HepG2 (cell line): ENCODE data around the gene QSOX1. TPM values are rescaled to one million over a fixed set of nuclear protein-coding genes. Genes with fewer than 3 reads are reported as not detected.
A peak's percentile ranks its signal among the peaks of the same experiment; 100 is the strongest.

ENCODE experiments used
- GABPB1 ChIP-seq: IDR thresholded peaks from 2 replicates; pipeline ENCODE4 v1.6.1; 2016; ENCODE audit warnings: mild to moderate bottlenecking, missing genetic modification reagents, moderate library complexity, missing compliant biosample characterization
- KDM1A ChIP-seq: IDR thresholded peaks from 2 replicates; pipeline ENCODE4 v1.6.1; 2016; ENCODE audit warnings: missing compliant biosample characterization
- KLF15 ChIP-seq: sonication (generic); formaldehyde crosslinking; IDR thresholded peaks from 2 replicates; pipeline ENCODE4 v1.8.1; 2023; ENCODE audit warnings: borderline replicate concordance, mild to moderate bottlenecking, inconsistent platforms, missing genetic modification reagents, mixed read lengths
- NR2F6 ChIP-seq, 2 experiments: IDR thresholded peaks; 2 replicates each; pipeline ENCODE4 v1.6.1; 2016; ENCODE audit warnings: antibody characterized with exemption in 1 of 2, mild to moderate bottlenecking in 1 of 2
- POLR2A ChIP-seq, 2 experiments: IDR thresholded peaks; 2 replicates each; pipeline ENCODE4 v1.6.1; 2011; ENCODE audit warnings: low read depth in 2 of 2, low read length in 2 of 2, mild to moderate bottlenecking in 1 of 2, moderate library complexity in 1 of 2; ENCODE audit not compliant: insufficient read depth in 1 of 2
- RARG ChIP-seq: sonication (generic); formaldehyde crosslinking; IDR thresholded peaks from 2 replicates; pipeline ENCODE4 v1.4.0; 2020; ENCODE audit warnings: low read depth, mild to moderate bottlenecking, missing genetic modification reagents
- SNAPC2 ChIP-seq: sonication (generic); formaldehyde crosslinking; IDR thresholded peaks from 2 replicates; pipeline ENCODE4 v1.8.1; 2022; ENCODE audit warnings: mild to moderate bottlenecking, missing genetic modification reagents
- SP140L ChIP-seq: sonication (generic); formaldehyde crosslinking; IDR thresholded peaks from 2 replicates; pipeline ENCODE4 v1.4.0; 2020; ENCODE audit warnings: missing genetic modification reagents, borderline replicate concordance
- TSC22D2 ChIP-seq: sonication (generic); formaldehyde crosslinking; IDR thresholded peaks from 2 replicates; pipeline ENCODE4 v1.5.1; 2020; ENCODE audit warnings: missing genetic modification reagents, mild to moderate bottlenecking, borderline replicate concordance
- ZBTB38 ChIP-seq: sonication (generic); formaldehyde crosslinking; IDR thresholded peaks from 2 replicates; pipeline ENCODE4 v1.5.1; 2020; ENCODE audit warnings: mild to moderate bottlenecking, missing genetic modification reagents
- ZNF335 ChIP-seq: sonication (generic); formaldehyde crosslinking; IDR thresholded peaks from 2 replicates; pipeline ENCODE4 v1.4.0; 2020; ENCODE audit warnings: missing genetic modification reagents
- ZNF350 ChIP-seq: sonication (generic); formaldehyde crosslinking; IDR thresholded peaks from 2 replicates; pipeline ENCODE4 v1.4.0; 2020; ENCODE audit warnings: mild to moderate bottlenecking, low read depth, missing genetic modification reagents, borderline replicate concordance
- ZNF777 ChIP-seq: sonication (generic); formaldehyde crosslinking; IDR thresholded peaks from 2 replicates; pipeline ENCODE4 v1.4.0; 2020; ENCODE audit warnings: missing genetic modification reagents
- ZSCAN29 ChIP-seq: sonication (generic); formaldehyde crosslinking; conservative IDR thresholded peaks from 2 replicates; pipeline ENCODE4 v1.4.0; 2020; ENCODE audit warnings: mild to moderate bottlenecking, missing genetic modification reagents
- polyA plus RNA-seq, 8 experiments: library from polyadenylated mRNA; depleted of rRNA in 3 of 8; stranded (reverse) in 7 of 8; unstranded in 1 of 8; fragments of >200 nt; fragmentation: Illumina TruSeq in 4 of 8; extraction: Trizol in 4 of 8; gene quantifications; 2 replicates each; pipeline versions ENCODE4 v1.2.1 to v1.2.3, GENCODE V29; 2011 to 2016; ENCODE audit warnings: low read depth in 4 of 8, missing spikeins in 1 of 8, mixed read lengths in 1 of 8; ENCODE audit not compliant: insufficient read depth in 1 of 8
- total RNA-seq, 5 experiments: library from RNA; depleted of rRNA; stranded (reverse); fragments of >200 nt; fragmentation: Illumina TruSeq; extraction: Trizol; gene quantifications; 2 replicates each; pipeline ENCODE4 v1.2.3, GENCODE V29; 2016; ENCODE audit warnings: low read depth in 1 of 5
- TF ChIP-seq, protein P1 (sequence below): sonication (generic); formaldehyde crosslinking; IDR thresholded peaks from 2 replicates; pipeline ENCODE4 v1.8.1; 2023; ENCODE audit warnings: mild to moderate bottlenecking, missing genetic modification reagents
- TF ChIP-seq, protein P2 (sequence below): sonication (generic); formaldehyde crosslinking; IDR thresholded peaks from 2 replicates; pipeline ENCODE4 v1.4.0; 2020; ENCODE audit warnings: missing genetic modification reagents, borderline replicate concordance
- TF ChIP-seq, protein P3 (sequence below): IDR thresholded peaks from 2 replicates; pipeline ENCODE4 v1.6.1; 2016; ENCODE audit warnings: low read depth, borderline replicate concordance
- TF ChIP-seq, protein P4 (sequence below): sonication (generic); formaldehyde crosslinking; IDR thresholded peaks from 2 replicates; pipeline ENCODE4 v1.8.1; 2023; ENCODE audit warnings: missing genetic modification reagents, mild to moderate bottlenecking, borderline replicate concordance
- TF ChIP-seq, protein P5 (sequence below): sonication (generic); formaldehyde crosslinking; IDR thresholded peaks from 2 replicates; pipeline ENCODE4 v1.5.0; 2020; ENCODE audit warnings: mild to moderate bottlenecking, missing genetic modification reagents
- TF ChIP-seq, protein P6 (sequence below): sonication (generic); formaldehyde crosslinking; IDR thresholded peaks from 2 replicates; pipeline ENCODE4 v1.5.0; 2020; ENCODE audit warnings: mild to moderate bottlenecking, low read depth, missing genetic modification reagents, borderline replicate concordance
- TF ChIP-seq, protein P7 (sequence below): sonication (generic); formaldehyde crosslinking; IDR thresholded peaks from 2 replicates; pipeline ENCODE4 v1.4.0; 2020; ENCODE audit warnings: mild to moderate bottlenecking, missing genetic modification reagents

QSOX1 gene
- total and polyA plus RNA-seq, 2 of the 13 experiments (the other 11 are each of a cell fraction or from before 2014, with no cell fraction given), result 6.8 to 40.2 TPM

DNA sequence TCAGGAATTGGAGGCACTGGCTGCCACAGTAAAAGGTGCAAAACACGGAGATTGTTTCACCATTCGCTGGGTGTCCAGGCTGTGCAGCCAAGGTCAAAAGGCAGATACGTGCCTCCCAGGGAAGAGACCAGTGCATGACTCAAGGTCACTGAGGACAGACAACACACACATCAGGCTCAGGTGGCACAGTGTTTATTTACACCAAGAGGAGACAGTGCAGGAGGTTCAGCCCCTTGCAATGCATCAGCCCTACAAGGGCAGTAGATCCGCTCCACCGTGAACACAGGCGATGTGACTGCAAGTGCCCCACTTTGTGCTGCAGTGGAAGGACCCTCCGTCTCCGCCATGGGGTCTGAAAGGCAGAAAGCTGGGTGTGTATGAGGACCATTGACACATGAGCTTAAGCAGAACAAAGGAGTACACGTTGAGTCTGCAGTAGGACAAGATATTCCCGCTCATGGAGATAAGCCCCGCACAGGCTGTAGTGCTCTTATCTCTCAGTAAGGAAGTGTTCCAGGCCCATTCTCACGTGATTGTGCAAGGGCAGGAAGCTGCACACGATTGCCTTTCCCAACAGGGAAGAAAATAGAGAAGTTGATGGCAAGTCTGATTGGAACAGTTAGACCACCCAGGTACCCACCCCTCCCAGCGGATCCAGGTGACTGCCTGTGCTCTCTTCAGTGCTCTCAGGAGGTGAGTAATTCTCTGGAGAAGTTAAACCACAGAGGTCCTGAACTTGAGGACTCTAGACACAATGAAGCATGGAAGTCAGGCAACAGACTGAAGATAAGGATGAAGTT lies 37.5 kb upstream of the QSOX1 start (continued):
- TF ChIP-seq, protein P1, sequence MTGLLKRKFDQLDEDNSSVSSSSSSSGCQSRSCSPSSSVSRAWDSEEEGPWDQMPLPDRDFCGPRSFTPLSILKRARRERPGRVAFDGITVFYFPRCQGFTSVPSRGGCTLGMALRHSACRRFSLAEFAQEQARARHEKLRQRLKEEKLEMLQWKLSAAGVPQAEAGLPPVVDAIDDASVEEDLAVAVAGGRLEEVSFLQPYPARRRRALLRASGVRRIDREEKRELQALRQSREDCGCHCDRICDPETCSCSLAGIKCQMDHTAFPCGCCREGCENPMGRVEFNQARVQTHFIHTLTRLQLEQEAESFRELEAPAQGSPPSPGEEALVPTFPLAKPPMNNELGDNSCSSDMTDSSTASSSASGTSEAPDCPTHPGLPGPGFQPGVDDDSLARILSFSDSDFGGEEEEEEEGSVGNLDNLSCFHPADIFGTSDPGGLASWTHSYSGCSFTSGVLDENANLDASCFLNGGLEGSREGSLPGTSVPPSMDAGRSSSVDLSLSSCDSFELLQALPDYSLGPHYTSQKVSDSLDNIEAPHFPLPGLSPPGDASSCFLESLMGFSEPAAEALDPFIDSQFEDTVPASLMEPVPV (CRISPR knock-in tag), result peak; percentile 59; the same call in 1 of the 2 replicates
- TF ChIP-seq, protein P2, sequence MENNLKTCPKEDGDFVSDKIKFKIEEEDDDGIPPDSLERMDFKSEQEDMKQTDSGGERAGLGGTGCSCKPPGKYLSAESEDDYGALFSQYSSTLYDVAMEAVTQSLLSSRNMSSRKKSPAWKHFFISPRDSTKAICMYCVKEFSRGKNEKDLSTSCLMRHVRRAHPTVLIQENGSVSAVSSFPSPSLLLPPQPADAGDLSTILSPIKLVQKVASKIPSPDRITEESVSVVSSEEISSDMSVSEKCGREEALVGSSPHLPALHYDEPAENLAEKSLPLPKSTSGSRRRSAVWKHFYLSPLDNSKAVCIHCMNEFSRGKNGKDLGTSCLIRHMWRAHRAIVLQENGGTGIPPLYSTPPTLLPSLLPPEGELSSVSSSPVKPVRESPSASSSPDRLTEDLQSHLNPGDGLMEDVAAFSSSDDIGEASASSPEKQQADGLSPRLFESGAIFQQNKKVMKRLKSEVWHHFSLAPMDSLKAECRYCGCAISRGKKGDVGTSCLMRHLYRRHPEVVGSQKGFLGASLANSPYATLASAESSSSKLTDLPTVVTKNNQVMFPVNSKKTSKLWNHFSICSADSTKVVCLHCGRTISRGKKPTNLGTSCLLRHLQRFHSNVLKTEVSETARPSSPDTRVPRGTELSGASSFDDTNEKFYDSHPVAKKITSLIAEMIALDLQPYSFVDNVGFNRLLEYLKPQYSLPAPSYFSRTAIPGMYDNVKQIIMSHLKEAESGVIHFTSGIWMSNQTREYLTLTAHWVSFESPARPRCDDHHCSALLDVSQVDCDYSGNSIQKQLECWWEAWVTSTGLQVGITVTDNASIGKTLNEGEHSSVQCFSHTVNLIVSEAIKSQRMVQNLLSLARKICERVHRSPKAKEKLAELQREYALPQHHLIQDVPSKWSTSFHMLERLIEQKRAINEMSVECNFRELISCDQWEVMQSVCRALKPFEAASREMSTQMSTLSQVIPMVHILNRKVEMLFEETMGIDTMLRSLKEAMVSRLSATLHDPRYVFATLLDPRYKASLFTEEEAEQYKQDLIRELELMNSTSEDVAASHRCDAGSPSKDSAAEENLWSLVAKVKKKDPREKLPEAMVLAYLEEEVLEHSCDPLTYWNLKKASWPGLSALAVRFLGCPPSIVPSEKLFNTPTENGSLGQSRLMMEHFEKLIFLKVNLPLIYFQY (CRISPR knock-in tag), result no peak
- peak; percentile 90 for TF ChIP-seq ZNF350 (CRISPR knock-in tag)
- TF ChIP-seq POLR2A (IDR thresholded peaks at IDR 0.05; ENCODE audit: insufficient read depth in 1 of 2, low read depth in 2 of 2, low read length in 2 of 2), result peak in 1 of 2 experiments; percentile 36; a peak in 1 of 4 replicates
- TF ChIP-seq SNAPC2 (CRISPR knock-in tag), result peak; percentile 95
- TF ChIP-seq ZNF335 (CRISPR knock-in tag), result no peak
- TF ChIP-seq, protein P3, sequence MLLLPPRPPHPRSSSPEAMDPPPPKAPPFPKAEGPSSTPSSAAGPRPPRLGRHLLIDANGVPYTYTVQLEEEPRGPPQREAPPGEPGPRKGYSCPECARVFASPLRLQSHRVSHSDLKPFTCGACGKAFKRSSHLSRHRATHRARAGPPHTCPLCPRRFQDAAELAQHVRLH, result peak; percentile 90; the same call in 1 of the 2 replicates
- peak; percentile 74 for TF ChIP-seq ZBTB38 (CRISPR knock-in tag)
- no peak for TF ChIP-seq SP140L
- TF ChIP-seq TSC22D2 (CRISPR knock-in tag), result peak; percentile 24; the same call in 1 of the 2 replicates
- TF ChIP-seq GABPB1 (CRISPR knock-in tag), result peak; percentile 39; the same call in 1 of the 2 replicates
- TF ChIP-seq, protein P4, sequence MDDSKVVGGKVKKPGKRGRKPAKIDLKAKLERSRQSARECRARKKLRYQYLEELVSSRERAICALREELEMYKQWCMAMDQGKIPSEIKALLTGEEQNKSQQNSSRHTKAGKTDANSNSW, result no peak
- TF ChIP-seq, protein P5, sequence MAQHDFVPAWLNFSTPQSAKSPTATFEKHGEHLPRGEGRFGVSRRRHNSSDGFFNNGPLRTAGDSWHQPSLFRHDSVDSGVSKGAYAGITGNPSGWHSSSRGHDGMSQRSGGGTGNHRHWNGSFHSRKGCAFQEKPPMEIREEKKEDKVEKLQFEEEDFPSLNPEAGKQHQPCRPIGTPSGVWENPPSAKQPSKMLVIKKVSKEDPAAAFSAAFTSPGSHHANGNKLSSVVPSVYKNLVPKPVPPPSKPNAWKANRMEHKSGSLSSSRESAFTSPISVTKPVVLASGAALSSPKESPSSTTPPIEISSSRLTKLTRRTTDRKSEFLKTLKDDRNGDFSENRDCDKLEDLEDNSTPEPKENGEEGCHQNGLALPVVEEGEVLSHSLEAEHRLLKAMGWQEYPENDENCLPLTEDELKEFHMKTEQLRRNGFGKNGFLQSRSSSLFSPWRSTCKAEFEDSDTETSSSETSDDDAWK, result no peak
- no peak for TF ChIP-seq ZNF777 (CRISPR knock-in tag)
- TF ChIP-seq RARG (CRISPR knock-in tag), result no peak
- TF ChIP-seq KLF15, result no peak
- TF ChIP-seq NR2F6 (IDR thresholded peaks at IDR 0.05), result peak; percentile 65
- peak; percentile 90 for TF ChIP-seq NR2F6 (CRISPR knock-in tag; IDR thresholded peaks at IDR 0.05)
- TF ChIP-seq, protein P6, sequence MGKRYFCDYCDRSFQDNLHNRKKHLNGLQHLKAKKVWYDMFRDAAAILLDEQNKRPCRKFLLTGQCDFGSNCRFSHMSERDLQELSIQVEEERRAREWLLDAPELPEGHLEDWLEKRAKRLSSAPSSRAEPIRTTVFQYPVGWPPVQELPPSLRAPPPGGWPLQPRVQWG, result no peak
- TF ChIP-seq ZSCAN29, result peak; percentile 84; the same call in 1 of the 2 replicates
- TF ChIP-seq, protein P7, sequence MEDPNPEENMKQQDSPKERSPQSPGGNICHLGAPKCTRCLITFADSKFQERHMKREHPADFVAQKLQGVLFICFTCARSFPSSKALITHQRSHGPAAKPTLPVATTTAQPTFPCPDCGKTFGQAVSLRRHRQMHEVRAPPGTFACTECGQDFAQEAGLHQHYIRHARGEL (CRISPR knock-in tag), result no peak
- TF ChIP-seq KDM1A (CRISPR knock-in tag), result peak; percentile 65; the same call in 1 of the 2 replicates
